Activated naive CD4-positive, alpha-beta T cell treated with anti-CD3 and anti-CD28 coated beads for 36 hours (primary cell): ENCODE data around the gene MFGE8. TPM values are rescaled to one million over a fixed set of nuclear protein-coding genes. Genes with fewer than 3 reads are reported as not detected.

Source experiments
- CTCF ChIA-PET: fragments of 350-600 bp; sonication (Branson Sonifier 250); formaldehyde crosslinking; loops from one replicate; lab custom pipeline; 2021; ENCODE audit warnings: antibody characterized with exemption; lab: Charles Lee
- DNase-seq: peaks from one replicate; pipeline ENCODE4 v3.0.0-alpha.2; 2020
- H3K27ac Mint-ChIP-seq: one replicate; pipeline ENCODE4 v1.8.0; 2021; ENCODE audit warnings: mild to moderate bottlenecking, mixed read lengths
- H3K27me3 Mint-ChIP-seq: one replicate; pipeline ENCODE4 v1.8.0; 2021; ENCODE audit warnings: low read depth, mixed read lengths
- H3K36me3 Mint-ChIP-seq: one replicate; pipeline ENCODE4 v1.8.0; 2021; ENCODE audit warnings: low read depth, mixed read lengths
- H3K4me1 Mint-ChIP-seq: one replicate; pipeline ENCODE4 v1.8.0; 2021; ENCODE audit warnings: low read depth, mixed read lengths
- H3K4me3 Mint-ChIP-seq: one replicate; pipeline ENCODE4 v1.8.0; 2021; ENCODE audit warnings: mild to moderate bottlenecking, moderate library complexity, mixed read lengths
- H3K9me3 Mint-ChIP-seq: one replicate; pipeline ENCODE4 v1.8.0; 2021; ENCODE audit warnings: mixed read lengths
- intact Hi-C: fragments of 100-400 bp; cut with micrococcal nuclease; formaldehyde crosslinking; loops from one replicate; pipeline ENCODE4 v1.15.1; 2023
- total RNA-seq, 2 experiments: library from RNA; stranded (reverse); gene quantifications; one replicate each; pipeline ENCODE4 v1.2.3, GENCODE V29; 2021

The MFGE8 gene
- total RNA-seq, 2 experiments from 2014 or later: 28.2 to 31.6 TPM

DNA sequence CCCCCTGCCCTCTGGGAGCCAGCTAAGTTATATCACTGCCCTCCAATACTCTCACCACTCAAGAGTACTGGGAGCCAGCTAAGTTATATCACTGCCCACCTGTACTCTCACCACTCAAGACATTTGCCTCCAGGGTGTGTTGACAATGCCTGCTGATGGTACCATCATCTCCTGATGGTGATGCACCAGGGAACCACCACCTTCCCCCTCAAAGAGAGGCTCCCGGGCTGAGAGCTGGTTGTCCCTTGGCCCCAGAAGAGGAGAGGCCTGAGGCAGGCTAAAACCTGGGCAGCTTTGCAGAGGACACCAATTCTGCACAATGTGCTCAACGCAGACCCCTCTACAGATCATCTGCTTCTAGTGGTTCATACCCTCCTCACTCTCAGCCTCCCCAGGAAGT, 10.3 kb downstream of the MFGE8 start:
- Mint-ChIP-seq H3K36me3 (no peaks in the 10 kb centered on the region), H3K27ac (no peak overlapping the region), H3K4me1 (peaks cover 39% of the 10 kb centered on the region), H3K9me3 (no peaks in the 10 kb centered on the region), H3K4me3 (no peak overlapping the region), H3K27me3 (no peaks in the 10 kb centered on the region)
- CTCF ChIA-PET: interaction anchor here (0.6 to 3.6 kb wide), 9 partner anchors 8 to 270 kb away, joined by 3 to 24 read pairs (median 3); partner anchors contain the start of genes HAPLN3 and MFGE8
- DNase-seq: no peak
- intact Hi-C loops: no loop called here

DNA sequence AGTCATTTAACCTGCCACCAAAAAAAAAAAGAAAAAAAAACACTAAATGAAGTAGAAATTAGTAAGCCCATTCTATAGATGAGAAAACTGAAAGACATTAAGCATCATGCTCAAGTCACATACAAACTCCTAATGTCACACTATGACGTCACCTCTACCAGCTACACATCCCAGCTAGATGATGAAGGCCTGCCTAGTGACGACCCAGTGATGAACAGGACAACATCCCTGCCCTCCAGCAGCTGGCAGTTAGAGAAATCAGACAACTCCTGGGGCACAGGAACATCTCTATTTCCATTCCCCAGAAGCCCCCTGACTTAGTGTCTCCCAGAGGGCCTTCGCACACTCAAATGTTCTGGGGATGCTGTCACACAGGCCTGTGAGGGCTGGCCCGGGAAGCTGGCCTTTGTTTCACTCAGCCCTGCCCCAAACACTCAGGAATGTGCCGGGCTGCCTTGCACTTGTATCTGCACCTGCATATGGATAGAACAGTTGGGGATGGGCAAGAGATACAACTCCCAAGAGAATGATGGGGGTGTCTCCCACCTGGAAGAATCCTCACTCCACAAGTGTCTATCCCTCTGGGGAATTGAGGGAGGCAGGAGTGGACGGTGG, 10.9 kb downstream of the MFGE8 start:
- no peak overlapping the region for H3K4me3 Mint-ChIP-seq
- CTCF ChIA-PET: interaction anchor here (0.6 to 3.6 kb wide), 7 partner anchors 7 to 23 kb away, joined by 3 to 24 read pairs (median 7); partner anchors contain the start of genes HAPLN3 and MFGE8
- intact Hi-C loops: no loop called here
- H3K27me3 Mint-ChIP-seq: no peaks in the 10 kb centered on the region
- DNase-seq: no peak
- peaks cover 44% of the 10 kb centered on the region for H3K4me1 Mint-ChIP-seq
- no peak overlapping the region for H3K27ac Mint-ChIP-seq
- no peaks in the 10 kb centered on the region for H3K36me3 Mint-ChIP-seq
- no peaks in the 10 kb centered on the region for H3K9me3 Mint-ChIP-seq

DNA sequence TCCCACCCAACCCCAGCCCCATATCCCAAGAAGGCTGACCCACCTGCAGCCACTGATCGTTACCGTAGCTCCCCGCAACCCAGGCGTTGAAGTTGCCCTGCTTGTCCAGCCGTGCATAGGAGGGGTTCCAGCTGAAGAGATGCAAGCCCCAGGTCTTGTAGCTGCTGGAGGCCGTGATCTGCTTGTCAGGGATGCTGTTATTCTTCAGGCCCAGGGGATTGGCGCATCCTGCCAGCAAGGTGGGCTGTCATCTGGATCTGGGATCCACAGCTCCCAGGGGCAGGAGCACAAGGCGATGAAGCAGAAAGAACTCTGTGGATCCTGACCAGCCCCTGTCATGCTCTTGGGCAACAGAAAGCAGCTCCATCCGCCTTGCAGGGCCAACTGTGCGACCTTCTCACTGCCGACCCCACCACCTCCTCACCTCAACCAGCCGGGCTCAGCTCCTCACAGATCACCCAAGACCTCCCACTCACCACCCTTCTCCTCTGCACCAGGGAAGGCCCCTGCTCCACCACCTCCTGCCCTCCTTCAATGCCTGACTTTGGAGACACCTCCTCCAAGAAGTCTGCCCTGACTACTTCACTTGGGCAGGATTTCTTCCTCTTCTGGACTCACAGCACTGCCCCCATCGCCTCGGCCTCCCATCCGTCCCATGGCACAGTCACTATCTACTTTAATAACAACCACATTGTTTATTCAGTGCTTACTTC, 11.5 kb downstream of the MFGE8 start:
- CTCF ChIA-PET: interaction anchor here (1.8 to 2.2 kb wide), 2 partner anchors 11 to 16 kb away, joined by 7 read pairs; partner anchors contain the start of gene MFGE8
- Mint-ChIP-seq H3K4me3 (no peak overlapping the region), H3K4me1 (peaks cover 50% of the 10 kb centered on the region), H3K36me3 (no peaks in the 10 kb centered on the region), H3K27ac (no peak overlapping the region), H3K27me3 (no peaks in the 10 kb centered on the region), H3K9me3 (no peaks in the 10 kb centered on the region)
- DNase-seq: no peak
- intact Hi-C loops: no loop called here

DNA sequence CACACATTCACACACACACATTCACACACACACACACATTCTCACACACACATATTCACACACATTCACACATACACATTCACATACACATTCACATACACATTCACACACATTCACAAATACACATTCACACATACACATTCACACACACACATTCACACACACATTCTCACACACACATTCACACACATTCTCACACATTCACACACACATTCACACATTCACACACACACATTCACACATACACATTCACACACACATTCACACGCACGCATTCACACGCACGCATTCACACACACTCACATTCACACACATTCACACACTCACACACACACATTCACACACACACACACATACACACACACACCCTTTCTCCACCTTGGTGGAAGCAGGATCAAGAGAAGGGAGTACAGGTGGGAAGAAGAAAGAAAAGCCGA, 12.2 kb downstream of the MFGE8 start:
- CTCF ChIA-PET: no interaction called here
- DNase-seq: no peak
- H3K4me3 Mint-ChIP-seq: no peak overlapping the region
- H3K27ac Mint-ChIP-seq: no peak overlapping the region
- no peaks in the 10 kb centered on the region for H3K36me3 Mint-ChIP-seq
- H3K27me3 Mint-ChIP-seq: no peaks in the 10 kb centered on the region
- H3K4me1 Mint-ChIP-seq: peaks cover 53% of the 10 kb centered on the region
- intact Hi-C loops: no loop called here
- no peaks in the 10 kb centered on the region for H3K9me3 Mint-ChIP-seq

DNA sequence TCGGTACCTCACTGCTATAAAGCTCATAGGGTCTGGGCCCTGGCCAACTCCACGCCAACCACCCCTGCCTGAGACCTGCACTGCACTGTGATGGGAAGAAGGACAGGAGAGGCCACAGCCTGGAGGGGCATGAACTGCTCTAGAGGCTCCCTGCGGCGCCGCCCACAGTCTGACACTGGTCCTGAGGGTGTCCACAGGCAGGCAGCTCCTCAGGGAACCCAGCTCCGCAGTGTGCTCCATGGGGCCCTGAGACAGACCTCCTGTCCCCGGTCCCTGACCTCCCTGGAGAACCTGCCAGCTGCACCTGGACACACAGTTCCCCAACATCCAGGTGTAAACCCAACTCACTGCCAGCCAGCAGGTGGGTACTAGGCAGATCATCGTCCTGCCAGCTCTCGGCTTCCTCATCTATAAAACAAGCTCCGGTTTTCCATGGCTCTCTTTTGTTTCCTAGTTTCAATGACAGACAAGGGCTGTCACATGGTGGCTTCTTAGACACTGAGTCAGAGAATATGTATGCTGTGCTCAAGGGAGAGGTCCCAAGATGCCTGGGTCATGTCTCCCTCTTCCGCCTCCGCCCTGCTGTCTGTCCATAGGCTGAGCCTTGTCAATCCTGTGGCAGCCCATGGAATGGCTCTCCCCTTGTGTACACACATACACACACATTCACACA, 12.7 kb downstream of the MFGE8 start:
- H3K9me3 Mint-ChIP-seq: no peaks in the 10 kb centered on the region
- CTCF ChIA-PET: interaction anchor here (0.6 kb wide), 1 partner anchor 18 kb away, joined by 4 read pairs; no protein-coding TSS in a partner anchor
- no peaks in the 10 kb centered on the region for H3K27me3 Mint-ChIP-seq
- H3K4me3 Mint-ChIP-seq: no peak overlapping the region
- intact Hi-C loops: no loop called here
- peaks cover 55% of the 10 kb centered on the region for H3K4me1 Mint-ChIP-seq
- no peak for DNase-seq
- no peaks in the 10 kb centered on the region for H3K36me3 Mint-ChIP-seq
- no peak overlapping the region for H3K27ac Mint-ChIP-seq

DNA sequence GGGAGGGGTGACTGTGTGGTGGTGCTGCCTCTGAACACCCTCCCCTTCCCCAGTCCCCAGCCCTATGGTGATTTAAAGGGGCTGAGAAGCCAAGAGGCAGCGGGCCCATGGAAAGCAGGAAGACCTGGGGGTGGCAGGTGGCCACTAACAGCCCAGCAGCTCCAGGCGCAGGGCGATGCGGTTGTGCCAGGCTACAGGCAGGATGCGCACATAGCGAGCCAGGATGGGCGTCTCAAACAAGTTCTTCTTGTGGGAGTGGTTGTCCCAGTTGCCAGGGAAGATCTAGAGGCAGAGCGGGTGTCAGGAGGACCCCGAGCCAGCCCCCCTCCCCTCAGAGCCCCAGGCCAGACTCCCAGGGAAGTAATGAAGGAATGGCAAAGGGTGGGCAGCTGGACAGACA, 13.9 kb downstream of the MFGE8 start:
- CTCF ChIA-PET: no interaction called here
- intact Hi-C loops: loop anchor here (5.0 kb wide), 1 partner anchor 432 kb away; the partner anchor contains the start of genes MRPL46 and MRPS11

DNA sequence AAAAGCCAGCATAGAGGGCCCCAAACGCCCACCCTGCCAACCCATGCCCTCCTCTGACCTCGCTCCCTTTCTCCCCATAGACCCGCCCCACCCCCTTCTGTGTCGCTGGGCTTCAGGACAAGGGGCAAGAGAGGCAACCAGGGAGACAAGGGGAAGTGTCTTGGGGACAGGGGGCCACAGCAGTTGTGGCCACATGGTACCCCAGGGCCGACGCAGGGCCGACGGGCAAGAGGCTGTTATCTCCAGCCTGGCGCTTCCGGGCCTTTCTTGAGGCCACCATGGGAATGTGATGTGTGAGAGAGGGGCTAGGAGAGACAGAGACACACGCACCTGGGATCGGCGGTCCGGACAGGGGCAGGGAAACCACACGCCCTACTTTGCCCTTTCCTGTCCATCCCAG, 14.4 kb downstream of the MFGE8 start:
- CTCF ChIA-PET: interaction anchor here (1.0 kb wide), 1 partner anchor 109 kb away, joined by 3 read pairs; no protein-coding TSS in a partner anchor
- no peaks in the 10 kb centered on the region for H3K9me3 Mint-ChIP-seq
- peaks cover 45% of the 10 kb centered on the region for H3K4me1 Mint-ChIP-seq
- H3K27me3 Mint-ChIP-seq: no peaks in the 10 kb centered on the region
- H3K36me3 Mint-ChIP-seq: no peaks in the 10 kb centered on the region
- intact Hi-C loops: loop anchor here (5.0 kb wide), 1 partner anchor 431 kb away; the partner anchor contains the start of genes MRPL46 and MRPS11
- no peak for DNase-seq
- H3K4me3 Mint-ChIP-seq: no peak overlapping the region
- H3K27ac Mint-ChIP-seq: no peak overlapping the region

More for the DNA sequence above, 13.9 kb downstream of the MFGE8 start:
- DNase-seq: no peak
- no peak overlapping the region for H3K27ac Mint-ChIP-seq
- H3K4me1 Mint-ChIP-seq: peaks cover 45% of the 10 kb centered on the region
- H3K9me3 Mint-ChIP-seq: no peaks in the 10 kb centered on the region
- no peaks in the 10 kb centered on the region for H3K36me3 Mint-ChIP-seq
- no peaks in the 10 kb centered on the region for H3K27me3 Mint-ChIP-seq
- no peak overlapping the region for H3K4me3 Mint-ChIP-seq

DNA sequence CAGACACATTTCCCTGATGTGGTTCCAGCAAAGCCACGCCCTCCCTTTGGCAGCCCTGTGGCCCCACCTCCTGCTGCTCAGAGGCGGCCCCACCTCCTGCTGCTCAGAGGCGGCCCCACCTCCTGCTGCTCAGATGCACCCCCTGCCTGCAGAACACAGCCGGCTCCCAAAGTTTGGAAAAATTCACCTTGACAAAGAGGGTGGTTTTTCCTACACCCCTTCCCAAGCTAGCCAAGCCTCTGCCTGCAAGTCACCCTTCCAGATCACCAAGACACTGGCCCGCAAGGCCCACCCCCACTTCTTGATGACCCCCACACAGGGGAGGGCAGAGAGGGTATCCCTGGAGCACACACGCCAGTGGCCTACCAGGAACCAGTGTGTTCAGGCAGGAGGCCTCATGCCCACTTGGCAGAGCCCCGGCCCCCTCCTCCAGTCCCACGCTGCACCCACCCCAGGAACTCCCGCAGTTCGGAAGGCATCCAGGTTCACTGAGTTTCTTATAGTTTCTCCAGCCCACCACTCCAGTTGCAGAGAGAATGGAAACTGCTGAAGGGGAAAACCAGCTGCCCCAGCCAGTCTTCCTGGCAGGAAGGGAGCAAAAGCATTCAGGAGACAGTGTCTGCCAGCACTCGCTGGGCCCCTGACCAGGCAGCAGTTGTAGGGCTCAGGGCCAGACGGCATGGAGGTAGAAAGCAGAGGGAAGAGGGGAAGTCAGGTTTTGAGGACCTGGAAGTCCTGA, 15.6 kb downstream of the MFGE8 start:
- Mint-ChIP-seq H3K27ac (no peak overlapping the region), H3K4me3 (no peak overlapping the region), H3K4me1 (peaks cover 43% of the 10 kb centered on the region), H3K36me3 (no peaks in the 10 kb centered on the region), H3K27me3 (no peaks in the 10 kb centered on the region), H3K9me3 (no peaks in the 10 kb centered on the region)
- intact Hi-C loops: loop anchor here (5.0 kb wide), 1 partner anchor 430 kb away; the partner anchor contains the start of genes MRPL46 and MRPS11
- CTCF ChIA-PET: interaction anchor here (1.0 kb wide), 1 partner anchor 108 kb away, joined by 3 read pairs; no protein-coding TSS in a partner anchor
- peak; percentile 84 for DNase-seq

DNA sequence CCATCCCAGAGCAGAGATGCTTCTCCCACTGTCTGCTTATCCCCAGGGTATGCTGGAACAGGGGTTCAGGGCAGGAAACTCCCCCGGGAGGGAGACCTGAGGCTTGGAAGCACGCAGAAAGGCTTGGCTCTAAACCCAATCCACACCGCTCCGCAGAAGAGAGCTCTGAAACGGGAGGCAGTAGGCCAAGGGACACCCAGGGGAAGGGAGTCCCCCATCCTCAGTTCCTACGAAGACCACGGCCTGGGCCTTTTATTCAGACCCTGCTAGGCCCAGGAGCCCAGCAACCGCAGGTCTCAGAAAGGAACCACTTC, 16.1 kb downstream of the MFGE8 start:
- no peaks in the 10 kb centered on the region for H3K27me3 Mint-ChIP-seq
- CTCF ChIA-PET: interaction anchor here (0.6 to 0.9 kb wide), 2 partner anchors 121 to 1120 kb away, joined by 3 to 4 read pairs; no protein-coding TSS in a partner anchor
- peaks cover 39% of the 10 kb centered on the region for H3K4me1 Mint-ChIP-seq
- peaks cover 1% of the 10 kb centered on the region for H3K36me3 Mint-ChIP-seq
- DNase-seq: no peak
- H3K9me3 Mint-ChIP-seq: no peaks in the 10 kb centered on the region
- no peak overlapping the region for H3K27ac Mint-ChIP-seq
- intact Hi-C loops: loop anchor here (5.0 kb wide), 1 partner anchor 430 kb away; the partner anchor contains the start of genes MRPL46 and MRPS11
- H3K4me3 Mint-ChIP-seq: no peak overlapping the region

DNA sequence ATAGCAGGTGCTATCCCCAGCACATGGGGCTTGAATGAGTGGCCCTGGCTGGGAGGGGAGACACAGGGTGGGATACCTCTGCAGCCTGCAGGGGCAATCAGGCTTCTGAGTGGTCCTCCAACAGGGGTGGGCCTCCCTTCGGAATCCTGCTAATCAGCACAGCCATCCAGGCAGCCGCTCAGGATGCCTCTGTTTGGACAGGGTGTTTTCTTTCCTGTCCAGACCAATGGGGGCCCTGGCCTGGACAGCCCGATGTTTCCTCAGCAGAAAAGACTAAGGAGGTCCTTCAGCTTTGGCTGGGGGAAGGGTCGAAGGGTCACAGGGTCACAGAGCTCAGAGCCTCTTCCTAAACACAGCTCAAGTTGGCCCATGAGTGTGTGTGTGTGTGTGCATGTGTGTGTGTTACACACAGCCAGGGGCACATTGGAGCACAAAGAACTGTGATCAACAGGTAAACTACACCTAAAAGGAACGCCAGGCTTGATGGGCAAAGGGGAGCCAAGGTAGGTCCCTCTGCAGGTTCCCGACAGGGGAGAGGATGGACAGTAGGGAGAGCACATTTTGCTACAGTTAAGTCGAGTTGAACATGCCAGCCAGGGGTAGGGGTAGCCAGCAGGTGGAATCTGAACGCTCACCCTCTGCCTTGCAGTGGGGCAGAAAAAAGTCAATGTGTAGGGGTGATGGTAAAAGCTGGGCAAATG, 16.7 kb downstream of the MFGE8 start:
- H3K27ac Mint-ChIP-seq: no peak overlapping the region
- intact Hi-C loops: loop anchor here (5.0 kb wide), 1 partner anchor 429 kb away; the partner anchor contains the start of genes MRPL46 and MRPS11
- CTCF ChIA-PET: interaction anchor here (0.6 to 2.4 kb wide), 4 partner anchors 8 to 1121 kb away, joined by 3 to 24 read pairs (median 4); no protein-coding TSS in a partner anchor
- no peaks in the 10 kb centered on the region for H3K27me3 Mint-ChIP-seq
- DNase-seq: no peak
- peaks cover 34% of the 10 kb centered on the region for H3K4me1 Mint-ChIP-seq
- H3K36me3 Mint-ChIP-seq: peaks cover 1% of the 10 kb centered on the region
- no peaks in the 10 kb centered on the region for H3K9me3 Mint-ChIP-seq
- no peak overlapping the region for H3K4me3 Mint-ChIP-seq
